ENCODE results near the gene STRN3. TPM values are rescaled to one million over a fixed set of nuclear protein-coding genes. Genes with fewer than 3 reads are reported as not detected.

The STRN3 gene
- total and polyA plus RNA-seq, 2 of the 4 experiments (the other 2 are of a cell fraction): 10.8 to 78.7 TPM

GRCh38 chr14:31030469-31030868 lies 4.3 kb upstream of the STRN3 start:
- Histone ChIP-seq H2AK5ac (ENCODE audit: low read depth, low read length) (no peak overlapping the region), H3K4me1 (ENCODE audit: control insufficient read depth, insufficient read depth, low read length) (no peaks in the 10 kb centered on the region), H3K79me1 (ENCODE audit: low read depth in 1 of 2, low read length in 2 of 2) (peaks cover 18 to 45% of the 10 kb centered on the region in 2 experiments; a peak in 3 of 4 replicates), H3K27ac (ENCODE audit: insufficient read depth, low read length) (no peak overlapping the region), H3K36me3 (ENCODE audit: control insufficient read depth, insufficient read depth, low read length) (no peaks in the 10 kb centered on the region), H3K14ac (replicated peaks; ENCODE audit: low read depth, low read length) (no peak overlapping the region), H2AFZ (replicated peaks; ENCODE audit: low read length, poor library complexity) (no peak overlapping the region), H3K9me3 (ENCODE audit: control insufficient read depth, insufficient read depth, low read length) (no peaks in the 10 kb centered on the region), H4K20me1 (ENCODE audit: insufficient read depth, low read length) (peaks cover 4% of the 10 kb centered on the region; the same call in 1 of the 2 replicates), H2AK9ac (replicated peaks; ENCODE audit: low read depth, low read length, poor library complexity) (no peak overlapping the region), H4K8ac (ENCODE audit: low read depth in 2 of 2, low read length in 2 of 2) (no peak overlapping the region), H3K27me3 (ENCODE audit: control insufficient read depth, insufficient read depth, low read length) (no peaks in the 10 kb centered on the region), H3K4me2 (ENCODE audit: low read depth, low read length) (no peak overlapping the region), H3K56ac (ENCODE audit: extremely low read depth, insufficient read depth, low read length) (no peak overlapping the region), H4K5ac (ENCODE audit: low read depth, low read length) (no peak overlapping the region), H3K4me3 (ENCODE audit: insufficient read depth, low read depth, low read length) (no peak overlapping the region), H3K9me1 (ENCODE audit: insufficient read depth, low read length) (no peaks in the 10 kb centered on the region), H3K18ac (ENCODE audit: low read depth, low read length) (no peak overlapping the region), H2BK120ac (ENCODE audit: low read depth, low read length) (no peak overlapping the region), H3K9ac (ENCODE audit: low read depth, low read length) (no peak overlapping the region), H3K23ac (ENCODE audit: low read depth, low read length) (no peak overlapping the region), H3K4ac (ENCODE audit: low read depth, low read length) (no peak overlapping the region), H4K91ac (ENCODE audit: insufficient read depth, low read depth, low read length) (no peak overlapping the region), H2BK15ac (ENCODE audit: low read depth, low read length) (no peak overlapping the region), H2BK20ac (ENCODE audit: low read depth, low read length) (no peak overlapping the region), H2BK5ac (ENCODE audit: low read depth, low read length, poor library complexity, severe bottlenecking) (no peak overlapping the region)
- WGBS, 2 experiments (ENCODE audit: extremely low coverage in 2 of 2, insufficient read length in 1 of 2): 80% methylated on average over 3 of the region's 5 CpGs; no CpG with 5 or more reads in 1 of the 2 experiments
- ChIA-PET POLR2A (ENCODE audit: unreplicated experiment) (no interaction called here), CTCF (no interaction called here)
- no TSS peak for BruUV-seq (replicated peaks)
- in situ Hi-C loops (cut with MboI; ENCODE audit: low sequenced_read_pairs): no loop called here
- TF ChIP-seq MXI1 (IDR thresholded peaks at IDR 0.05; ENCODE audit: borderline replicate concordance, low read depth, low read length): no peak
- no peak for TF ChIP-seq MAFK (IDR thresholded peaks at IDR 0.05; ENCODE audit: low read depth, low read length)
- no peak for TF ChIP-seq CTCF (conservative IDR thresholded peaks at IDR 0.05; ENCODE audit: low read depth, low read length)
- no peak for TF ChIP-seq NFE2L2 (IDR thresholded peaks at IDR 0.05; ENCODE audit: low read depth, low read length)
- TF ChIP-seq SMC3 (IDR thresholded peaks at IDR 0.05; ENCODE audit: low read depth, low read length): no peak
- no peak for TF ChIP-seq CHD1 (IDR thresholded peaks at IDR 0.05; ENCODE audit: low read depth, low read length)
- TF ChIP-seq ELK1 (IDR thresholded peaks at IDR 0.05; ENCODE audit: borderline replicate concordance, low read depth, low read length): no peak
- TF ChIP-seq POLR2A (IDR thresholded peaks at IDR 0.05; ENCODE audit: low read depth, low read length): no peak
- no peak for TF ChIP-seq USF2 (IDR thresholded peaks at IDR 0.05; ENCODE audit: low read depth, low read length)
- no peak for TF ChIP-seq BHLHE40 (IDR thresholded peaks at IDR 0.05; ENCODE audit: low read depth, low read length)
- no peak for TF ChIP-seq RAD21 (IDR thresholded peaks at IDR 0.05; ENCODE audit: low read length)
- TF ChIP-seq CEBPB (IDR thresholded peaks at IDR 0.05; ENCODE audit: low read depth, low read length): no peak
- TF ChIP-seq MAZ (IDR thresholded peaks at IDR 0.05; ENCODE audit: borderline replicate concordance, low read depth, low read length): no peak
- TF ChIP-seq FOS (IDR thresholded peaks at IDR 0.05; ENCODE audit: low read depth, low read length): no peak
- TF ChIP-seq RCOR1 (IDR thresholded peaks at IDR 0.05; ENCODE audit: insufficient replicate concordance, low read length): no peak
- no peak for TF ChIP-seq RFX5 (IDR thresholded peaks at IDR 0.05; ENCODE audit: low read depth, low read length)
- no peak for DNase-seq
- intact Hi-C loops (cut with micrococcal nuclease): no loop called here
- ATAC-seq (ENCODE audit: low read depth): no peak
- dilution Hi-C loops (cut with HindIII; ENCODE audit: low sequenced_read_pairs, unreplicated experiment): no loop called here

All from IMR-90 (cell line).